ENCODE results near the gene ZMYND8.
A peak's percentile ranks its signal among the peaks of the same experiment; 100 is the strongest.
"Not testable (repeated sequence)": the region's sequence is repeated elsewhere in the genome, so short reads cannot be mapped to it uniquely, and the experiment has no call there.

The ZMYND8 gene

GRCh38 chr20:47263465-47264084, 92.9 kb downstream of the ZMYND8 start:
- DNase-seq: peak; percentile 52

- DNase-seq: no peak
These were observed 93.4 kb downstream of the ZMYND8 start for GRCh38 chr20:47263080-47263464.

DNA sequence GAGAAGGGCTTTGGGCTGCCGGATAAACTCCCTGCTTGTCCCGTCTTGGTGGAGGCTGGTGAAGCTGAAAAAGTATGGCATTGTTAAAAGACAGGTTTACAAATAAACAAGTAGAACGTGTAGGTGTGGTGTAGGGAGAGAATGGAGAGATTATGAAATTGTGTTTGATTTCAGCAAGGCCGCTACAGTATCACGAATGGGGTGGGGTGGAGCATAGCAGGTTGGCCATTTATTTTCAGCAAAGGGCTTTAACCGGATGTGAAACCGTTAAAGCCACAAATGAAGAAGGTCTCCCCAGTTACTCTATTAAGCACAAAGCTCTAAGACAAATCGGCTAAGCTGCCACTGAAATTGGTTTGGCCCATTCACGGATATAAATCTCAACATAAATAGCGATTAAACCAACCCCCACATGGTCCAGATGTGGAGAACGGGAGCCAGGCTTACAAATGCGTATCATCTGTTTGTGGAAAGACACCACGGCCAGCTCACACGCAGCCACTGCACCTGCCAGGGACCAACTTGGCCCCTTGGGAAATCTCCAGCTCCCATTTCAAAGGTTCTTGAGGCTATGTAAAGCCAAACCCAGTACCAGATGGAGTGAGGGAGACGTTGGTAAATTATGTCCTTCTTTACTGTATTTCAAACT, 94.0 kb downstream of the ZMYND8 start:
- peak; percentile 73 for DNase-seq

DNA sequence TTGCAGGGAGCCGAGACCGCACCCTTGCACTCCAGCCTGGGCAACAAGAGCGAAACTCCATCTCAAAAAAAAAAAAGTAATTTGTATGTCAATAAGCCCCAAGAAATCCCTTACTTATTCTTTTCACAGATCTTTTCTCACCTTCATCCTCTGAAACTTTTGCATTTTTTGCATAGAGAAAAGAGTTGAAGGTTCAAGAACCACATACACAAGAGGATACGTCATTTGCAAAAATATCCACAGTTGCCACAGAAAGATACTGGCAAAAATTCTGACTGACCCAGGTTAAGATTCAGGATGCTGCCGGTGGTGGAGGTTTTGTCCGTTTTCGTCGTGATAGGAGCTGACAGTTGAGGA, 94.5 kb downstream of the ZMYND8 start:
- DNase-seq: no peak

- DNase-seq: not testable (repeated sequence)
These were observed 95.2 kb downstream of the ZMYND8 start for GRCh38 chr20:47261161-47261774.

GRCh38 chr20:47260540-47261126, 95.9 kb downstream of the ZMYND8 start:
- DNase-seq: not testable (repeated sequence)

- DNase-seq: no peak
These were observed 97.5 kb downstream of the ZMYND8 start for GRCh38 chr20:47258745-47259695.

DNA sequence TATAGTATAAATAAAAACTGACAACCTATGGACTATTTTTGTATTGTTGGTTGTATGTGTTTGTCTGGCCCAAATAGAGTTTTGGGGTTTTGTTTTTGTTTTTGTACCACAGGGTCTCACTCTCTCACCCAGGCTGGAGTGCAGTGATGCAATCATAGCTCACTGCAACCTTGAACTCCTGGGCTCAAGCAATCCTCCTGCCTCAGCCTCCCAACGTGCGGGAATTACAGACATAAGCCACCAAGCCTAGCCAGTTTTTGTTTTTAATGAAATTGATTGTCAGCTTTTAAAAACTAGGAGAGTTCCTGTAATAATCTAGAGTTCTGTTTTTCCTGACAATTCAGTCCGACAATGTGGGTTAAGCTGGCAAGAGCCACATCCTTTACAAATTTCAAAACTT, 98.7 kb downstream of the ZMYND8 start:
- DNase-seq: no peak

- DNase-seq: no peak
These were observed 99.2 kb downstream of the ZMYND8 start for GRCh38 chr20:47257256-47257655.

GRCh38 chr20:47256668-47257236, 99.7 kb downstream of the ZMYND8 start:
- no peak for DNase-seq

- no peak for DNase-seq
These were observed 102.6 kb downstream of the ZMYND8 start for GRCh38 chr20:47253872-47254271.

- DNase-seq: no peak
These were observed 103.6 kb downstream of the ZMYND8 start for GRCh38 chr20:47252879-47253307.

GRCh38 chr20:47251154-47252020, 105.1 kb downstream of the ZMYND8 start:
- DNase-seq: no peak

- no peak for DNase-seq
These were observed 106.1 kb downstream of the ZMYND8 start for GRCh38 chr20:47250360-47250759.

DNA sequence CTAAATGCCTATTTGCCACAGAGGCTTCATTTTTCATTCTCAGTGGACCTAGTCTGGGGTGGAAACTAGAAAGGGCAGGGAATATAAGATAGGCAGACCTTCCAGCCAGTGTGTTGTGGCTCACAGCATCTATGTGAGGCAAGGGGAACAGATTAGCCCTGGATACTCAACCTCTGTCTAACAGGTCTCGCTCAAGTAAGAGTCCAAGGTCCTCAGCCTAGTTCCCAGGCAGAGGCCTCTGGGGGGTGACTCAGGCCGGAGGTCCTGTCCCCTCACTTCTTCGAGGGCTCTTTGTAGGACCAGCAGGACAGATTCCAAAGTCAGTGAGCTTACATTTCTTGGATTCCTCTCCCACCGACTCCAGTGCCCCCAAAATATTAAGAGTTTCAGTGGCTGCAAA, 106.6 kb downstream of the ZMYND8 start:
- no peak for DNase-seq

DNA sequence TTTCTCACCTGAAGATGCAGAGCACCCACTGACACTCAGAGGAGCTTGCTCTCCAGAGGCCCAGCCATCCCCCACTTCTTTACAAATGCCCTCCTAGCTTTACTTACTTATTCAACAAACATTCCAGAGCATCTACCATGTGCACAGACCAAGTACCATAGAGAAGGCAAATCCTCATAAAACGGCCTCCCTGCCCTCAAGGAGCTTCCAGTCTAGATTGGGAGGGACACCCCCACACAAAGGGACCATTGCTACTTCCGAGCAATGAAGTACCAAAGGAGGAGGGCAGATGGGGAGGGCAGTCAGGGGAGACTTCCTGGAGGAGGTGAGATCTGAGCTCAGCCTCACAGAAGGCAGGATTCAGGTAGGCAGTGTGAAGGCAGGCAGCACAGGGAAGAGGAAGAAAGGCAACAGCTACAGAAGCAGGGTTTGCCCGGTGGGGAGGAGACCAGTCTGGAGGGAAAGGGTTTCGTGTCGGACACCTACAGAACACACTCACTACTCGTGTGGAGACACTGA, 108.0 kb downstream of the ZMYND8 start:
- DNase-seq: no peak

GRCh38 chr20:47247972-47248371, 108.5 kb downstream of the ZMYND8 start:
- DNase-seq: no peak

- DNase-seq: no peak
These were observed 110.3 kb downstream of the ZMYND8 start for GRCh38 chr20:47246061-47246777.

GRCh38 chr20:47245166-47245565, 111.3 kb downstream of the ZMYND8 start:
- not testable (repeated sequence) for DNase-seq

- no peak for DNase-seq
These were observed 112.0 kb downstream of the ZMYND8 start for GRCh38 chr20:47244451-47244850.
